GM19463 (cell line): Measurements from ENCODE around the gene MSI2.
A peak's percentile ranks its signal among the peaks of the same experiment; 100 is the strongest.
"Not testable (repeated sequence)": the region's sequence is repeated elsewhere in the genome, so short reads cannot be mapped to it uniquely, and the experiment has no call there.

ENCODE experiments used
- ATAC-seq: cut with Tn5 transposase; IDR thresholded peaks from one replicate; pipeline ENCODE4 v1.9.1; 2021; ENCODE audit warnings: mild to moderate bottlenecking, moderate library complexity; ENCODE audit not compliant: unreplicated experiment

The MSI2 gene

GRCh38 chr17:57621791-57622190 is 365.5 kb downstream of the MSI2 start:
- ATAC-seq, result not testable (repeated sequence)

- no peak for ATAC-seq
These were observed 366.0 kb downstream of the MSI2 start for GRCh38 chr17:57622306-57622682.

GRCh38 chr17:57622683-57623433 is 366.5 kb downstream of the MSI2 start:
- ATAC-seq, result peak; percentile 64

- ATAC-seq, result no peak
These were observed 367.3 kb downstream of the MSI2 start for GRCh38 chr17:57623620-57624019.

DNA sequence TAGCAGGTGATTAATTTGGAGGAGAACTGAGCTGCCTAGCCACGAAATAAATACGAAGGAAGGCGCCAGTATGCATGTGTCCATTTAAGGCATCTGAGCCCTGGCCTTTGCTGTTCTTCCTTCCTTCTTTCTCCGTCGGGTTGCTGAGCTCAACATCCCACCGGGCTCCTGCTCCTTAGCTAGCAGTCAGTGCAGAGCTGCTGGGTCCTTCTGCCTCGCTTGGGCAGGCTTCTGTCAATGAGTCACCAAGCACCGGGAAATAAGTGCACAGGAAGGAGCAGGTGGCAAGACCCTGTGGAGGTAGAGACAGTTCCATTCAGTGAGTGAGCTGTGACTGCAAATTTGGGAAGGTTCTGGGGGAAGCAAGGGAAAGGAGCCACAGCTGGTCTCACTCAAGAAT is 368.1 kb downstream of the MSI2 start:
- ATAC-seq, result peak; percentile 47

- no peak for ATAC-seq
These were observed 369.2 kb downstream of the MSI2 start for GRCh38 chr17:57625511-57625910.

GRCh38 chr17:57625957-57626356 is 369.6 kb downstream of the MSI2 start:
- ATAC-seq, result no peak

DNA sequence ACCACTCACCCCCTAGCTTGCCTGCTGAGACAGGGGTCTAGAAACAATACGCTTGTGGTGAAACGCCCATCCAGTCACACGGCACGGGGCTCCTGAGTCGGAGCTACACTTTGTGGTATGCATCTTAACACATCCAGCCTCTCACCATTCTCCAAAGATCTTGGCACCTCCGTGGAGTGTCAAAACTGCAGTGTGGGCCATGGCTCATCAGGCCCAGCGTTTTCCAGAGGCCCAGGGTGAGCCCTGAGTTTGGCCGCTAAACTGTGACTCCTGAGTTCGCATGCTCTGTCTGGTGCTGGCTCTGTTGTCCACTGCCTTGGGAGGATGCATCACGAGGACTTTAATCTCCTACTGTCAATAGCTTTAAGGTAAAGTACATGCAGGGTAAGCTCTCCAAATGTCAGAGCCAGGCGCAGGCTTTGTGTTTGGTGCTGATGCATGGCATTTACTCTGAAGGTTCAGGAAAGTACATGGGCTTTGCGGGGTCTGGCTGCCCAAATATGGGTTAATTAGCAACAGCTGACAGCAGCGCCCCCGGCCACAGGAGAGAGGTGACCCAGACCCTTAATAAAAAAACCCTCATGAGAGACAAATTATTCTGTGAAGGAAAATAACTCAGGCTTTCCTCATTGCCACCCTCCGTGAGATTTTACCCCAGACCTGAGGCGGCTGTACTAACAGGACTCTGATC is 370.3 kb downstream of the MSI2 start:
- no peak for ATAC-seq

GRCh38 chr17:57627591-57627990 is 371.3 kb downstream of the MSI2 start:
- ATAC-seq, result no peak

GRCh38 chr17:57628421-57628820 is 372.1 kb downstream of the MSI2 start:
- ATAC-seq, result no peak

GRCh38 chr17:57629470-57629869 is 373.1 kb downstream of the MSI2 start:
- peak; percentile 81 for ATAC-seq

- no peak for ATAC-seq
These were observed 373.6 kb downstream of the MSI2 start for GRCh38 chr17:57629886-57630285.

- ATAC-seq, result no peak
These were observed 374.4 kb downstream of the MSI2 start for GRCh38 chr17:57630736-57631135.

- no peak for ATAC-seq
These were observed 375.5 kb downstream of the MSI2 start for GRCh38 chr17:57631871-57632270.

- ATAC-seq, result no peak
These were observed 376.0 kb downstream of the MSI2 start for GRCh38 chr17:57632294-57632693.

DNA sequence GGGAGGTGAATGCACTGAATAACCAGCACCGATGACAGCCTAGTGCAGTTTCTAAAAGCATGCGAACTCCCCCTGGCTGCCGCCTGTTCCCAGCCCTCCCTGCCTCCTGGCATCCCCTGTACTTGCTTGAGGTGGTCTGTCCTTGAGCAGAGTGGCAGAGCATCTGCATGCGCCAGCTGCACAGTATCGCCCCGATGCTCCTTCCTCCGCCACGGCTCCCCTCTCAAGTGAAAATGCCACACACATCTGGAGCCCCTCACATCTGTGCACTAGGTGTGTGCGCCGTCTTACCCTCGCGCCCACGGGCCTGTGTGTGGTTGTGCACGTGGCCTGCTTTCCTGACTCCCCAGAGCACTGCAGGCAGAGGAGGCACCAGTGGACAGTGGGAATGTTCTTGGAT is 376.9 kb downstream of the MSI2 start:
- ATAC-seq, result no peak

GRCh38 chr17:57634713-57635465 is 378.6 kb downstream of the MSI2 start:
- no peak for ATAC-seq

DNA sequence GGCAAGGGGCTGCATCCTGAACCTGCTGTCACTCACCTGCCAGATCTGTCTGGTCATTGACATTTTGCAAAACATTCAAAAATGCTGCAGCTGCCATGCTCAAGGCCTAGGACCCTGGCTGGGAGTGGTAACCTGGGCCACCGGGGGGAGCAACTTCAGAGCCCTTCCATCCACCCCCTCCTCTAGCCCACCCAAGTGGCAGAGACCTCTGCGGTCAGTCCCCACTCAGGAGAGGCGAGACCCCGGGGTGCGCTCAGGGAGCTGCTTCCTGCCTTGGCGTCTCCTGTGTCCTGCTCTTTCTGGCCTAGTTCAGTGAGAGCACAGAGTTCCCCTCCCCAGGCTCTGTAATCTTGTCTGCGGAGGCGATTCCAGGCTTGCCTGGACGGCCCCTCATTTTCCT is 380.0 kb downstream of the MSI2 start:
- ATAC-seq, result no peak

DNA sequence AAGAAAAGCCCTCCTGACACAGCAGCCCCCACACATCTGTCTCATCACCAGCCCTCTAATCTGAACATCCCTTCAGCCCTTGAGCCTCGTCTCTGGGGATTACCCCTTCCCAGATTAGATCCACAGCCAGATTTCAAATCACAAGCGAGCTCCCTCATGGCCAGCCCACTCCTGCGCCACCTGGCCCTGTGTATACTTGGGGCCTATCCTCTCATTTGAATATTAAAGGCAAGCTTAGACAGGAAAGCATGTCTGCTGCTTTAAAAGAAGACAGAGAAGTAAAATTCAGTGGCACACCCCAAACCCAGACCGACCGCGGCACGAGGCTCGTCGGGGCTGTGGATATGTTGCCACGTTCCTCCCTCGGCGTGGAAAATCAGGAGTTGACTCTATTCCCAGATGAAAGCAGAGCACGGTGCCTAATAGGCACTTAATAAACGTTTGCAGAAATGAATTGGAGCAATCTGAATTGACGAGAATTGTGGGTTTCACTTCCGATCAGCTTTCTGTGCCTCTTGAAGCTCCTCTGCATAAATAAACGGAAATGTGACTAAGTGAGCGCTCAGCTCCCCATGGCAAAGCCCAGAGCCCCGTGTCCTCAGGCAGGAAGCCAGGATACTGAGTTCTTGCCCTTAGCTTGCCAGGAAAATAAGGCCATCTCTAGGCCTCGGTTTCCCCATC is 380.8 kb downstream of the MSI2 start:
- ATAC-seq, result no peak

DNA sequence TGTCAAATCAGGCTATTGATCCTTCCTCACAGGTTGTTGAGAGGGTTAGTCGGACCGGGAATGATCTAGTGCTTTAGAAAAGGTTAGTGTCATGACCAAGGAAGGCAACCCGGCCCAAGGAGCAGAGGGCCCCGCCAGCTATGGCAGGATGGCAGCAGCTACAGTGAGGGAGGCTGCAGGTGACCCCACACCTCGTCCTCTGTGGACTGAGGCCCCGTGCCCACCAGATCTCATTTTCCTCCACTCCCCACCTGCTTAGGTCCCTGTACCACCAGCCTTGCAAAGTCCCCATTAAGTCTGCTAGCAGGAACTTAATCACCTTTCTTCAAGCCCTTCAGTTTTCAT is 381.3 kb downstream of the MSI2 start:
- ATAC-seq, result no peak

- no peak for ATAC-seq
These were observed 382.0 kb downstream of the MSI2 start for GRCh38 chr17:57638284-57638683.
